H7 (cell line): ENCODE measurements around the gene USP7. TPM values are rescaled to one million over a fixed set of nuclear protein-coding genes. Genes with fewer than 3 reads are reported as not detected.

Source experiments
- DNase-seq: peaks from one replicate; pipeline ENCODE4 v3.0.0; 2012
- H3K27me3 ChIP-seq: 2 replicates; pipeline ENCODE4 v1.6.0; 2011; ENCODE audit warnings: mild to moderate bottlenecking, low read length; ENCODE audit not compliant: control insufficient read depth, insufficient read depth
- H3K36me3 ChIP-seq: replicated peaks from 2 replicates; pipeline ENCODE4 v1.5.1; 2011; ENCODE audit warnings: low read length; ENCODE audit not compliant: control insufficient read depth, insufficient read depth
- H3K4me3 ChIP-seq: 2 replicates; pipeline ENCODE4 v1.5.1; 2011; ENCODE audit warnings: low read depth, mild to moderate bottlenecking, control low read depth, low read length, moderate library complexity; ENCODE audit not compliant: insufficient read depth
- total RNA-seq: library from RNA; depleted of rRNA; stranded (reverse); fragments of >200 nt; shearing (Covaris generic); gene quantifications from 2 replicates; pipeline ENCODE4 v1.2.3, GENCODE V29; 2014

Gene USP7
- total RNA-seq, 1 experiment from 2014 or later, result 63.6 TPM

DNA sequence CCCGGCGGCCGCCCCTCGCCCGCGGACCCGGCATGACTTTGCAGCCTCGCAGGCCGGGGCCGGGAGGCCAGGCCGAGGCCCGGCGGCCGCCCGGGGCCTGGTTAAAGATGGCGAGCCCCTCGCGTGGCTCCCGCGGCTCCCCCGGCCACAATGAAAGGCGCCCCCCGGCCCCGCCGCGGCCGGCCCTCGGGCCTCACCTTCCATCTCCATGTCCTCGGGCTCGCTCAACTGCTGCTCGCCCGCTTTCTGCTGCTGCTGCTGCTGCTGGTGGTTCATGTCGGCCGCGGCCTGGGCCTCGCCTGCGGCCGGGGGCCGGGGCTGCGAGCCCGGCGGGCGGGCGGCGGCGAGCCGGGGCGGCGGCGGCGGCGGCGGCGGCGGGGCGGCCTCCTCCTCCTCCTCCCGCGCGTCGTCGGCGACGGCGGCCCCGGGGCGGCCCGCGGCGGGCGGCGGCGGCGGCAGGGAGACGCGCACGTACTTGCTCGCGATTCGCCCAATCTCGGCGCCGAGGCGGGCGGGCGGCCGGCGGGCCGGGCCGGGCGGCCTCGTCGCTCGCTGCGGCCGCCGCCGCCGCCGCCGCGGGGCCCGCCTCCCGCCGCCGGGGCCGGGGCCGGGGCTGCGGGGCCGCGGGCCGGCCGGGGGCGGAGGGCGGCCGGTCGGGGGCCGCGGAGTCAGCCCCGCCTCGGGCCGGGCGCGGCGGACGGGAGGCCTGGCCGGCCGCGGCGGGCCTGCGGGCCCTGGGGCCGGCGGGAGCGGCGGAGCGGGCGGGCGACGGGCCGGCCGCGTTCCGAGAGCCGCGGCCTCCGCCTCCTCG, 491 bp downstream of the USP7 start:
- peak; percentile 71 for DNase-seq
- Histone ChIP-seq H3K27me3 (peaks cover 2% of the 10 kb centered on the region; the same call in 1 of the 2 replicates), H3K4me3 (peak overlapping the region; percentile 89), H3K36me3 (no peaks in the 10 kb centered on the region)

DNA sequence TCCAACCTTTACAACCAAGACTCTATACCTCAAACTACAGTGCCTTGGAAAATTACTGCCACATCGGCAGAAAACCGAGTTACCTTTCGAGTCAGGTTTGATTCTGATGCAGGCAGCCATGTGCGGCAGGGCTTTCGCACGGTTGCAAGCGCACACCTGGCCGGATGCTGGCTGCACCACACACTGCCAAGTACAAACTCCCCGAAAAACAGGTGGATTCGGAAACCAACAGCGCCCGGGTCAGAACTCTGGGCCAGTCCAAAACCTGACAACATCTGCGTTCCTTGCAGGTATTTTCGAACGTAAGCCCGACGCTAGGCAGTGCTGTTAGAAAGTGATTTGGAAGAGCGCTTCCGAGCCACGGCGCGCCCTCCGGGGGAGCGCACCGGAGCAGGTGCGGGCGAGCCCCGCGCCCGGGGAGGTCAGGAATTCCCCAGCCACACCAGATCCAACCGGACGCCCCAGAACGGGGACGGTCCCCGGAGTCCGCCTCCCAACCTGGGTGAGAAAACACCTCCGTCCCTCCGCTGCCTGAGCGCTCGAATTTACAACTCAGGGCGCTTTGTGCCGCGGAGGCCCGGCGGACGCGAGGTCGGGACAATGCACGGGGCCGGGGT, 1.2 kb downstream of the USP7 start:
- no peaks in the 10 kb centered on the region for H3K36me3 ChIP-seq
- H3K27me3 ChIP-seq, result peaks cover 2% of the 10 kb centered on the region; the same call in 1 of the 2 replicates
- DNase-seq, result peak; percentile 80
- H3K4me3 ChIP-seq, result peak overlapping the region; percentile 89

DNA sequence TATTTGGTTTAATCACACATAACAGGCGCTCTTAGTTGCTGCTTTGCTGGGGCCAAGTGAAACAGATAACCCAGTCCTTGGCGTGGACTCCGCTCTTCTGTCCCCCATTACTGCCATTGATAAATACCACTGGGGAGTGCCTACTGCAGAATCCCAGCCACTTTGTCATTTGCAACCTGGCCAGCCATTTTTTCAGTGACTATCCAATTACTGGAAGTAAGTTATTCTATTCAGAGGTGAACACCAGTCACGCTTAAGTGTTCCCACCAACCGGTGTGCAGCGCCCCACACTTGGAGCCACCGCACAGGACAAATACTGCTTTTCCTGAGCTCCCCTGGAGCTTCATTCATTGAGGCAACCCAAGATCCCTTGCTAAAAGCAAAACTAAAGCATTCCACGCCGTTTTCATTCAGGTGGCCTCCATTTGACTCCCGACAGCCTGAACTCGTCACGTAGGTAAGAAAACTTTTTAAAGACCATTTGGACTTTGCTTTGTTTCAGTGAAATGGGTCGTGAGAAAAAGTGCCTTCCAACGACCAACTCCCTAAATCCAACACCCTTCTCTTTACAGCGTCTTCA, 1.8 kb downstream of the USP7 start:
- peaks cover 2% of the 10 kb centered on the region; the same call in 1 of the 2 replicates for H3K27me3 ChIP-seq
- no peaks in the 10 kb centered on the region for H3K36me3 ChIP-seq
- peak overlapping the region; percentile 89 for H3K4me3 ChIP-seq
- DNase-seq, result peak; percentile 48

DNA sequence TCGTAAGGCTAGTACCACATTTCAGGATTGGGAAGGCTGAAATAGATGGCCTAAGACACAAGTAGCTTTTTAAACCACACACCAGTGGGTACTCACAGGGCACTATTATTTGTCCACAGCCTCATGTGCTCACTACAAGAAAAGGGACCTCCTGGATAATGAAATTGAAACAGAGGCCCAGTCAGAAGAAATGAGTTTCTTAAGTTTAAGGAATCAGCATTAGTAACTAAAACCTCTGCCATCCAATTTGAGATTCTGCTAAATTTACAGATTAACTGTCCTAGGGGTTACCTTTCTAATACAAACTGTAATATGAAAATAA, 3.0 kb downstream of the USP7 start:
- Histone ChIP-seq H3K4me3 (no peak overlapping the region), H3K27me3 (peaks cover 2% of the 10 kb centered on the region; the same call in 1 of the 2 replicates), H3K36me3 (no peaks in the 10 kb centered on the region)
- no peak for DNase-seq

DNA sequence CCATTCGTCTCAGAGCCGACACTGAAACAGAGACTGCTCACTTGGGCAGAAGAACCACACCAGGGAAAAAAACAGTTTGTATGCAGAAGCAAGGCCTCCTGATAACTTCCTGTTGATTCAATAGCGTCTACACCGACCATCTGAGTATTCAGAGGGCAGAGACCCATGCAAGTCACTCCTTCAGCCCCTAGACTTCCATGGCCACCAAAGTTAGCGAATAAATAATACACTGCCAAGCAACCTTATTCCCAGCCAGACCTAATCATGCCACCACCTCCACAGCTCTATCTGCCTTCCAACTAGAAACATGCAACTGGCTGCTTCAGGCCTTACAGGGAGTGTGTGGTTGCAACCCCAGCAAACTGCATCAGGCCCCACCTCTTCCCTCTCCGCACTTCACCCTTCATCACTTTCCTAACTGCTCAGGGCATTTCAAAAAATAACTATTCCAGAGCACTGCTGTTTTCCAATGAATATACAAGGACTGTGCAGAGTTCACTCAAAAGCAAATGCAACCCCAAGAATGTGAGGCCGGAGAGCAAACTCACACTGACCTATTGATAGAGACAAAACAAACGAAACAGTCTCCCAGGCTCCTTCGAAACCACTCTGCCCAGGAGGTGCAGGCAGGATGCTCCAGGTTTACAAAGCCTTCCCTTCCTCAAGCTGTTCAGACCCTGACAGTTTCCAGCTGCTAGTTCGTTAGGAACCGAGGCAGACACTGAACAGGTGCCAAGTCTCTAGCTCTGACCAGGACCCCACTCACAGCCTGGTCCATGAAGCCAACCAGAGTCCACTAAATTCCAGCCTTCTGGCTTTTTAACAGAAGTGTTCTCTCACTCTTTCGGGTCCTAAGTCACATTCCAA, 3.6 kb downstream of the USP7 start:
- no peaks in the 10 kb centered on the region for H3K36me3 ChIP-seq
- peak; percentile 66 for DNase-seq
- no peak overlapping the region for H3K4me3 ChIP-seq
- H3K27me3 ChIP-seq, result peaks cover 2% of the 10 kb centered on the region; the same call in 1 of the 2 replicates

DNA sequence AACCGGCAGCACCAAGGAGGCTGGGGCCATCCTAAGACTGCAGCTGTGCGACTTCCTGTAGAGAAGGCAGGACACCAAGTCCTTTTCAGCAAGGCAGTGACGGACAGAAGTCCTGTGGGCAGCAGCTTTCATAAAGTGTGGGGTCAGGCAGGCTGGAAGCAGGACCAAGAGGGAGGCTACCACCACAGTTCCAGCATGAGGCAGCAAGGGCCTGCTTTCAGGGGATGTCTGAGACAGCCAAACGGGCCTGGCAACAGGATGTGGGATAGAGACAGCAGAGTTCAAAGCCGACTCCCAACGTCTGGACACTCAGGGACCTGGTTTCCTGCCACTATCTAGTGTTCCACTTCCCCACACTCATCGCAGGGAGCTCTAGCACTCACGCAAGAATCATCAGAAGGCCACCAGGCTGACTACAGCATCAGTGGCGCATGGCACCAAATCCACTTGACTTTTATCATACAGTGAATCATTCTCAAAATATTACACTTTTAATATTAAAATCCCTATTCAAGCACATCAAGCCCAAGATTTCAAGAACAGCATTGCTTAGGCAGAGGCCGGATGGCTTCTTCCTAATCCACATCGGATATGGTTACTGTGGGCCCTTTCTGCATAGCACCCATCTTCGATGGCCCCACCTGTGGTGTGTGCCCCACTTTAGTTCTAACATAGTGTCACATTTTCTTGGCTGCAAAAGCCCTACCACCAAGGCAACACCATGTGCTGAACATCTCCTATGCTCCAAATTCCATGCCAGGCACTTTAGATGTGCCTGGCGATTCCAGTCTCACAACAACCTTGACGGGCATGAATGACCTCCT, 5.2 kb downstream of the USP7 start:
- no peaks in the 10 kb centered on the region for H3K36me3 ChIP-seq
- peak; percentile 44 for DNase-seq
- no peaks in the 10 kb centered on the region; the same call in 1 of the 2 replicates for H3K27me3 ChIP-seq
- no peak overlapping the region for H3K4me3 ChIP-seq

DNA sequence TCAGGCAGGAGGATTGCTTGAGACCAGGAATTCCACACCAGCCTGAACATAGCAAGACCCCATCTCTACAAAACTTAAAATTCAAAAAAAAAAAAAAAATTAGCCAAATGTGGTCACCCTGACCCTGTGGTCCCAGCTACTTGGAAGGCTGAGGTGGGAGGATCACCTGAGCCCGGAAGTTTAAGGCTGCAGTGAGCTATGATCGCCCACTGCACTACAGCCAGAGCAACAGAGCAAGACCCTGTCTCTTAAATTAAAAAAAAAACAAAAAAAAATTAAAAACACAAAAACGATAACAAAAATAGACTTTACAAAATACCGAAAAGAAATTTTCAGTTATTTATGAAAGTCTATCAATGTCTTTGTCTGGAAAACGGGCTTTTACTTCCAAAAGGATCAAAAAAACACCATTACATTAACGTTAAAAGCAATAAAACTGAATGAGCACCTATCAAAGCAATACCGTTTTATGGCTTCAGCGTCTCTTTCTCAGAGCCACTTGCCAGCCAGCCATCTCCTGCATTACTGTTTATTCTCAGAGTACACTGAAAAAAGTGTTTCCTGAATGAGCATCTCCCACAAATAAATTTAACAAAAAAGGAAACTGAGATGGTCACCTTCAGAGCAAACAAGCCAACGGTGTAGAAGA, 6.1 kb downstream of the USP7 start:
- H3K27me3 ChIP-seq, result no peaks in the 10 kb centered on the region; the same call in 1 of the 2 replicates
- H3K36me3 ChIP-seq, result no peaks in the 10 kb centered on the region
- DNase-seq, result no peak
- no peak overlapping the region for H3K4me3 ChIP-seq

DNA sequence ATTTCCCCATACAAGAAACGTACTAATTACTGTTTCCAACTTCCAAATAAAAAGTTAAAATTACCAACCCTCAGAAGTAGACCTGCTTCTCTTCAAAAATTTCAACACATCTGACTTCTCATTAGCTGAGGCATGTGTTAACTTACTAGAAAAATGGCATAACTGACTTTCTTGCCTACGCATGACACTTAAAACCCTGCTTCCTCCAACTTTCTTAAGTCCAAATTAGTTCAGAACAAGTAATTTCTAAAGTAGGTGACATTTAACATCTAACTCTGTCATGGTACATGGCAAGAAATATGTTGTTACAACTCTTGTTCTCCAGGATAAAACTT, 6.7 kb downstream of the USP7 start:
- no peak for DNase-seq
- Histone ChIP-seq H3K27me3 (no peaks in the 10 kb centered on the region), H3K4me3 (no peak overlapping the region), H3K36me3 (no peaks in the 10 kb centered on the region)

DNA sequence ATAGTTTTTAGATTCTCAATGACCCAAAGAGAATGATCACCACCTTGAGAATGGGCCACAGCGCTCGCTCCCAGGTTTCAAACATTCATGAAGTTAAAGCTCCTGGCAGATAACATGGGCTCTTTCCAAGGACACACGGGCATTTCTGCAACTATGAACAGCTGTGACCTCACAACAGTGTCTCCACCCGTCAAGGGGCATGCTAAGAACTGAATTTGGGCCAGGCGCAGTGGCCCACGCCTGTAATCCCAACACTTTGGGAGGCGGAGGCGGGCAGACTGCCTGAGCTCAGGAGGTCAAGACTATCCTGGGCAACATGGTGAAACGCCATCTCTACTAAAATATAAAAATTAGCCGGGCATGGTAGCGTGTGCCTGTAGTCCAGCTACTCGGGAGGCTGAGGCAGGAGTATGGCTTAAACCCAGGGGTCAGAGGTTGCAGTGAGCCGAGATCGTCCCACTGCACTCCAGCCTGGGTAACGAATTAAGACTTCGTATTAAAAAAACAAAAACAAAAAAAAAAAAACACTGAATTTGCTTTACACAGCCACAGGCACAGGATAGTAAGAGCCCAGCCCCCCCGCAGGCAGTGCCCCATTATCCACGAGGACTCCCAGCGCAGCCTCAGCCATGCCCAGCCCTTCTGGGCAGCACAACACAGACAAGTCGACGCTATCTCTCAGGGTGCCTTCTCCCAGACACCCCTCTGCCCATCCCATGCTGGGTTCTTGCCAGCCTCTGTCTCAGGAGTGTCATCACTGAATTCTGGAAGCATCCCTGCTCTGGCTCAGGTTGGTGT, 7.2 kb downstream of the USP7 start:
- H3K4me3 ChIP-seq, result no peak overlapping the region
- no peaks in the 10 kb centered on the region for H3K27me3 ChIP-seq
- no peak for DNase-seq
- H3K36me3 ChIP-seq, result no peaks in the 10 kb centered on the region

DNA sequence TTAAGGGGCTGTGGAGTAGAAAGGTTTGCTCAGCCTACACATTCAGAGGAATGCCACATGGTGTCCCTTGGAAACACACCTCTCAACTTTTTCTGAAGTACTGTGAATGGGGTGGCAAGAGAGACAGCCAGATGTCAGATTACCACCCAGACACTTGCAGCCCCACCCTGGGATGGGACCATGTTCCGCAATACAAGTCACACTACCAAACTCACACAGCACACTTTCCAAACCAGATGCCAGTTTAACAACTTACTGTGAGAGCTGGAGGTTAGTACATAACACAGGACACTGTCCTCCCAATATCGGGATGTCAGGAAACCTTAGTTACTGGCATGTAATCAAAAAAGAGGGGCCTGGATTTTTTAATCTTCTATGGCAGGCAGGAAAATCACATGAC, 7.9 kb downstream of the USP7 start:
- Histone ChIP-seq H3K36me3 (no peaks in the 10 kb centered on the region), H3K4me3 (no peak overlapping the region), H3K27me3 (no peaks in the 10 kb centered on the region)
- no peak for DNase-seq

DNA sequence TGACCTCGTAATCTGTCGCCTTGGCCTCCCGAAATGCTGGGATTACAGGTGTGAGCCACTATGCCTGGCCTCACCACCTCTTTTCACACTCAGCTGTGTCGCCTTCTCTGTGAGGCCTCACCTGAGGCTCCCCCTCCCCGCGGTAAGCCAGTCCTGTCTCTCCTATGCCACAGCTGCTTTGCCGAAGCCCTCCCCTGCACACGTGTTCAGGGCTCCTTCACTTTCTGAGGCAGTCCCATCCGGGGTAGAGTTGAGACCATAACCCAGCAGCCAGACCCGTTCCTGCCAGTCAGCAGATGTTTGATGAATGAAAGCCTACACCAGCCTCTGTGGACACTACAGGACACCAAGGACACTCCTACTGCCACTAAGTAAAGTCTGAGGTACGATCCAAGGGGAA, 10.6 kb downstream of the USP7 start:
- H3K27me3 ChIP-seq, result no peaks in the 10 kb centered on the region
- H3K36me3 ChIP-seq, result no peaks in the 10 kb centered on the region
- DNase-seq, result no peak
- no peak overlapping the region for H3K4me3 ChIP-seq

DNA sequence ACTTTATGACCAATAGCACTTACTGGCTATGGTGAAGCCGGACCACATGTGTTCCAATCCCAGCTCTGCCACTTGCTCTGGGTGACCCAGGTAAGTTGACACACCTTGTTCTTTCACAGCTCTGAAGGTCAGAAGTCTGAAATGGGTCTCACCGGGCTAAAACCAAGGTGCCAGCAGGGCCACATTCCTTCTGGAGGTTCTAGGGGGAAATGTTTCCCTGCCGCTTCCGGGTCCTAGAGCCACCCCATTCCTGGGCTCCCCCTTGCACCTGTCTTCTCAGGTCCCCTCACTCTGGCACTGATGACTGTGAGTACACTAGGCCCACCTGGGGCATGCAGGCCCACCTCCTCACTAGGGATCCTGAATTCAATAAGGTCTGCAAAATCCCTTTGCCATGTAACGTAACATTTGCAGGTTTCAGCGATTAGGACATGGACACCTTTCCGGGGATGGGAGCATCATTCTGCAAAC, 11.4 kb downstream of the USP7 start:
- Histone ChIP-seq H3K27me3 (no peaks in the 10 kb centered on the region), H3K36me3 (no peaks in the 10 kb centered on the region), H3K4me3 (no peak overlapping the region)
- DNase-seq, result no peak
